Measurements from ENCODE around the gene DISC1.

- TF ChIP-seq CTCF (IDR thresholded peaks at IDR 0.05) (no peak), EP300 (IDR thresholded peaks at IDR 0.05) (no peak)
Observed at GRCh38 chr1:231665101-231665500, 38.5 kb downstream of the DISC1 start.
